ENCODE data around the gene ALDH1A1.
"Not testable (repeated sequence)": the region's sequence is repeated elsewhere in the genome, so short reads cannot be mapped to it uniquely, and the experiment has no call there.

ALDH1A1 gene

GRCh38 chr9:72896439-72896838, 56.4 kb downstream of the ALDH1A1 start:
- DNase-seq (ENCODE audit: low read depth, low spot score): no peak

GRCh38 chr9:72895122-72895521, 57.7 kb downstream of the ALDH1A1 start:
- DNase-seq (ENCODE audit: low read depth, low spot score): no peak

- no peak for DNase-seq (ENCODE audit: low read depth, low spot score)
Measured at GRCh38 chr9:72894342-72894741, 58.5 kb downstream of the ALDH1A1 start.

GRCh38 chr9:72893437-72893836, 59.4 kb downstream of the ALDH1A1 start:
- no peak for DNase-seq (ENCODE audit: low read depth, low spot score)

GRCh38 chr9:72891043-72891442, 61.8 kb downstream of the ALDH1A1 start:
- no peak for DNase-seq (ENCODE audit: low read depth, low spot score)

GRCh38 chr9:72888943-72889342, 63.9 kb downstream of the ALDH1A1 start:
- no peak for DNase-seq (ENCODE audit: low read depth, low spot score)

- no peak for DNase-seq (ENCODE audit: low read depth, low spot score)
Measured at GRCh38 chr9:72888067-72888466, 64.8 kb downstream of the ALDH1A1 start.

- DNase-seq (ENCODE audit: low read depth, low spot score): no peak
Measured at GRCh38 chr9:72886386-72886785, 66.5 kb downstream of the ALDH1A1 start.

- no peak for DNase-seq (ENCODE audit: low read depth, low spot score)
Measured at GRCh38 chr9:72884508-72884907, 68.3 kb downstream of the ALDH1A1 start.

- no peak for DNase-seq (ENCODE audit: low read depth, low spot score)
Measured at GRCh38 chr9:72883875-72884274, 69.0 kb downstream of the ALDH1A1 start.

GRCh38 chr9:72882117-72882775, 70.6 kb downstream of the ALDH1A1 start:
- no peak for DNase-seq (ENCODE audit: low read depth, low spot score)

GRCh38 chr9:72880821-72881220, 72.0 kb downstream of the ALDH1A1 start:
- DNase-seq (ENCODE audit: low read depth, low spot score): no peak

- no peak for DNase-seq (ENCODE audit: low read depth, low spot score)
Measured at GRCh38 chr9:72875221-72875620, 77.6 kb downstream of the ALDH1A1 start.

GRCh38 chr9:72874344-72874743, 78.5 kb downstream of the ALDH1A1 start:
- no peak for DNase-seq (ENCODE audit: low read depth, low spot score)

- DNase-seq (ENCODE audit: low read depth, low spot score): no peak
Measured at GRCh38 chr9:72873456-72873855, 79.4 kb downstream of the ALDH1A1 start.

- no peak for DNase-seq (ENCODE audit: low read depth, low spot score)
Measured at GRCh38 chr9:72872718-72873117, 80.1 kb downstream of the ALDH1A1 start.

GRCh38 chr9:72871685-72872084, 81.2 kb downstream of the ALDH1A1 start:
- DNase-seq (ENCODE audit: low read depth, low spot score): no peak

GRCh38 chr9:72864327-72864726, 88.5 kb downstream of the ALDH1A1 start:
- no peak for DNase-seq (ENCODE audit: low read depth, low spot score)

- DNase-seq (ENCODE audit: low read depth, low spot score): no peak
Measured at GRCh38 chr9:72863456-72864094, 89.3 kb downstream of the ALDH1A1 start.

- DNase-seq (ENCODE audit: low read depth, low spot score): not testable (repeated sequence)
Measured at GRCh38 chr9:72862788-72863187, 90.1 kb downstream of the ALDH1A1 start.

GRCh38 chr9:72858089-72858912, 94.6 kb downstream of the ALDH1A1 start:
- DNase-seq (ENCODE audit: low read depth, low spot score): no peak

- no peak for DNase-seq (ENCODE audit: low read depth, low spot score)
Measured at GRCh38 chr9:72857624-72857996, 95.2 kb downstream of the ALDH1A1 start.
